OCI-LY1 (cell line): ENCODE data around the gene HOXD9.

Source experiments
- H2AFZ ChIP-seq: fragments of 200-600 bp; sonication (generic), shearing (Covaris generic); 2 replicates; pipeline ENCODE4 v1.6.0; 2014; ENCODE audit warnings: antibody characterized with exemption, mild to moderate bottlenecking, low read length
- H3F3A ChIP-seq: fragments of 200-600 bp; sonication (generic), shearing (Covaris generic); 2 replicates; pipeline ENCODE4 v1.6.0; 2014; ENCODE audit warnings: mild to moderate bottlenecking, antibody characterized with exemption, low read length, moderate library complexity; ENCODE audit not compliant: insufficient read depth
- H3K27ac ChIP-seq: fragments of 200-600 bp; sonication (generic); 2 replicates; pipeline ENCODE4 v1.5.1; 2014; ENCODE audit warnings: low read length, mixed run types, mild to moderate bottlenecking, low read depth; ENCODE audit not compliant: poor library complexity, severe bottlenecking
- H3K27me3 ChIP-seq: fragments of 200-600 bp; sonication (generic); 2 replicates; pipeline ENCODE4 v1.6.0; 2014; ENCODE audit warnings: antibody characterized with exemption, mild to moderate bottlenecking, low read length, moderate library complexity; ENCODE audit not compliant: insufficient read depth
- H3K36me3 ChIP-seq: fragments of 200-600 bp; sonication (generic); 2 replicates; pipeline ENCODE4 v1.6.1; 2014; ENCODE audit warnings: mild to moderate bottlenecking, antibody characterized with exemption, low read length, moderate library complexity, mixed read lengths; ENCODE audit not compliant: insufficient read depth
- H3K4me1 ChIP-seq: fragments of 200-600 bp; sonication (generic); 2 replicates; pipeline ENCODE4 v1.5.1; 2014; ENCODE audit warnings: mild to moderate bottlenecking, low read length, moderate library complexity; ENCODE audit not compliant: insufficient read depth, severe bottlenecking
- H3K4me2 ChIP-seq: fragments of 200-600 bp; sonication (generic), shearing (Covaris generic); 2 replicates; pipeline ENCODE4 v1.6.1; 2014; ENCODE audit warnings: low read length
- H3K4me3 ChIP-seq: fragments of 200-600 bp; sonication (generic); 2 replicates; pipeline ENCODE4 v1.5.1; 2014; ENCODE audit warnings: low read length, low read depth, mild to moderate bottlenecking, mixed read lengths; ENCODE audit not compliant: poor library complexity, severe bottlenecking
- H3K79me2 ChIP-seq: fragments of 200-600 bp; shearing (Covaris generic); 2 replicates; pipeline ENCODE4 v1.6.1; 2016; ENCODE audit warnings: mixed run types, low read length, mixed read lengths; ENCODE audit not compliant: insufficient read depth
- H3K9ac ChIP-seq: fragments of 200-600 bp; sonication (generic), shearing (Covaris generic); 2 replicates; pipeline ENCODE4 v1.6.1; 2014; ENCODE audit warnings: mild to moderate bottlenecking, low read length, mixed read lengths
- H3K9me2 ChIP-seq: fragments of 200-600 bp; sonication (generic), shearing (Covaris generic); 2 replicates; pipeline ENCODE4 v1.6.1; 2014; ENCODE audit warnings: low read depth, mild to moderate bottlenecking, low read length, mixed read lengths
- H3K9me3 ChIP-seq: fragments of 200-600 bp; shearing (Covaris generic); 2 replicates; pipeline ENCODE4 v1.6.1; 2014; ENCODE audit warnings: low read length, mixed read lengths
- H4K20me1 ChIP-seq: fragments of 200-600 bp; sonication (generic), shearing (Covaris generic); 2 replicates; pipeline ENCODE4 v1.6.0; 2016; ENCODE audit warnings: mild to moderate bottlenecking, low read length; ENCODE audit not compliant: insufficient read depth
- CTCF ChIP-seq: fragments of 200-600 bp; sonication (generic), shearing (Covaris generic); IDR thresholded peaks from 2 replicates; pipeline ENCODE4 v1.5.1; 2017; ENCODE audit warnings: mild to moderate bottlenecking, antibody characterized with exemption, low read length, moderate library complexity, mixed read lengths
- EZH2 ChIP-seq: fragments of 200-600 bp; sonication (generic), shearing (Covaris generic); IDR thresholded peaks from 2 replicates; pipeline ENCODE4 v1.8.0; 2017; ENCODE audit warnings: borderline replicate concordance, mixed run types, mild to moderate bottlenecking, antibody characterized with exemption, low read length, moderate library complexity, mixed read lengths

Gene HOXD9

GRCh38 chr2:176094349-176094748 is 28.2 kb upstream of the HOXD9 start:
- Histone ChIP-seq H3K9me2 (no peaks in the 10 kb centered on the region), H3K4me2 (no peak overlapping the region), H2AFZ (no peak overlapping the region), H3K27ac (no peak overlapping the region), H3K36me3 (no peaks in the 10 kb centered on the region), H3K9ac (no peak overlapping the region), H3K4me1 (peaks cover 12% of the 10 kb centered on the region), H3K79me2 (no peaks in the 10 kb centered on the region), H3F3A (no peaks in the 10 kb centered on the region), H3K27me3 (no peaks in the 10 kb centered on the region), H3K4me3 (no peak overlapping the region), H4K20me1 (no peaks in the 10 kb centered on the region), H3K9me3 (no peaks in the 10 kb centered on the region)
- TF ChIP-seq EZH2 (no peak), CTCF (no peak)

GRCh38 chr2:176095421-176095820 is 27.1 kb upstream of the HOXD9 start:
- Histone ChIP-seq H3F3A (no peaks in the 10 kb centered on the region), H3K36me3 (no peaks in the 10 kb centered on the region), H3K27me3 (no peaks in the 10 kb centered on the region), H3K9me3 (no peaks in the 10 kb centered on the region), H3K9me2 (no peaks in the 10 kb centered on the region), H4K20me1 (no peaks in the 10 kb centered on the region), H3K4me2 (no peak overlapping the region), H3K9ac (no peak overlapping the region), H3K4me1 (peaks cover 12% of the 10 kb centered on the region), H2AFZ (no peak overlapping the region), H3K79me2 (no peaks in the 10 kb centered on the region), H3K4me3 (no peak overlapping the region), H3K27ac (no peak overlapping the region)
- TF ChIP-seq EZH2 (no peak), CTCF (no peak)

- H3K4me2 ChIP-seq: peak overlapping the region; percentile 70
- H3K9me3 ChIP-seq: no peaks in the 10 kb centered on the region
- TF ChIP-seq EZH2 (no peak), CTCF (no peak)
- no peaks in the 10 kb centered on the region for H3K27me3 ChIP-seq
- no peaks in the 10 kb centered on the region for H3K36me3 ChIP-seq
- H4K20me1 ChIP-seq: no peaks in the 10 kb centered on the region
- no peaks in the 10 kb centered on the region for H3K79me2 ChIP-seq
- H3K4me3 ChIP-seq: peak overlapping the region; percentile 56
- H2AFZ ChIP-seq: no peak overlapping the region
- no peak overlapping the region for H3K27ac ChIP-seq
- H3K9me2 ChIP-seq: no peaks in the 10 kb centered on the region
- no peaks in the 10 kb centered on the region for H3F3A ChIP-seq
- H3K4me1 ChIP-seq: peaks cover 12% of the 10 kb centered on the region
- H3K9ac ChIP-seq: peak overlapping the region; percentile 56; the same call in 1 of the 2 replicates
Measured at GRCh38 chr2:176096243-176096985, 26.1 kb upstream of the HOXD9 start.
